Head of caudate nucleus (tissue), 42 donors: ENCODE measurements around the gene EGFL7.

Experiments
- DNase-seq, 42 donors: peaks; one replicate each; pipeline versions ENCODE4 v3.0.0 to v3.0.0-alpha.2; 2020 to 2021; ENCODE audit warnings: mixed read lengths in 7 of 42
- intact Hi-C: fragments of 100-400 bp; cut with DNase I; formaldehyde crosslinking; loops from one replicate; pipeline ENCODE4 v1.15.0; 2022

EGFL7 gene

DNA sequence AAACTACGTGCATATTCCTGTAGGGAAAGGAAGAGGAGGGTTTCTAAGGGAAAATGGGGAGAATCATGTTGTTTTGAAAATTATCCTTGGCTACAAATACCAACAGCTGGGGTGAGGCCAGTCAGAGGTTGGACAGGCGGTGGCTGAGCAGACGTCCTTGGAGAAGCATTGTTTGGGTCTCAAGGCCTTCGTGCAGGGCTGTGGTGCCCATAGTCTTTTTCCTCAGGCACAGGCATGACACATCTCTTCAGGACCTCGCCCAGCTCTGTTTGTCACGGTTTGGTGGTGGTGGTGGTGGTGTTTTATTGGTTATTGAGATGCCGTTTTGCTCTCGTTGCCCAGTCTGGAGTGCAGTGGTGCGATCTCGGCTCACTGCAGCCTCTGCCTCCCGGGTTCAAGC, 27.8 kb upstream of the EGFL7 start:
- intact Hi-C loops: no loop called here
- DNase-seq: no peak

DNA sequence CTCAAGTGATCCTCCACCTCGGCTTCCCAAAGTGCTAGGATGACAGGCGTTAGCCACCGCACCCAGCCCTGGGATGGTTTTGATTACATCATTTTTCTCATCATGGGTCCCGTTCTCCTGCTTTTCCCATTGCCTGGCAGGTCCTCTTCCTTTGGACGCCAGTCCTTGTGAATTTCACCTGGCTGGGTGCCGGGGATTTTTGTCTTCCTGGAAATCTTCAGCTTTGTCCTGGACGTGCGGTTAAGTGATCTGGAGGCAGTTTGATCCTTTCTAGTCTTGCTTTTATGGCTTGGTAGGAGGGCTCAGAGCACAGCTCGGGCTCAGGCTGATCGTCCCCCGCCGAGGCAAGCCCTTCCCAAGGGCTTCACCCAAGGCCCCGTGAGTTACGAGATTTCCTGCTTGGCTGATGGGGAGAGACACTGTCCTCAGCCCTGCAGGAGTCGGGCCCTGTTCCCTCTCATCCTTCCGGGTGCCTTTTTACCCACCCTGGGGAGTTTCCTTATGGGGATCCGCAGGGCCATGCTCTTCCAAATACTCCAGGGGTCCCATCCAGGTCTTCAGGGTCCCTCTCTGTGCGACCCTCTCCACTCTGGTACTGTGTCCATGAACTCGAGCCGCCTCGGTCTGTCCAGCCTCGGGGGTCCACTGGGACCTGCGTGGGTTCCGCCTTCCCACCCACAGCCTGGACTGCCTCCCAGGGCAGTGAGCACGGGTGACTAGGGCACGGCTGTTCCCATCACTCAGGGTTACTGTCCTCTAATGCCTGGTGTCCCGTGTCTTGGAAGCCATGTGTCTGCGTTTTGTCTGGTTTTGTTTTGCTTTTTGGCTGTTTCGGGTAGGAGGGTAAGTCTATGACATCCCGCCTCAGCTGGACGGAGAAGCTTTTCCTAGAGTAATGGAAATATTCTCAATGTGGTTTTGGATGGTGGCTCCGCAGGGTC, 22.3 kb upstream of the EGFL7 start:
- DNase-seq: no peak
- intact Hi-C loops: no loop called here

GRCh38 chr9:136642439-136642921, 20.2 kb upstream of the EGFL7 start:
- intact Hi-C loops: no loop called here
- DNase-seq: no peak

DNA sequence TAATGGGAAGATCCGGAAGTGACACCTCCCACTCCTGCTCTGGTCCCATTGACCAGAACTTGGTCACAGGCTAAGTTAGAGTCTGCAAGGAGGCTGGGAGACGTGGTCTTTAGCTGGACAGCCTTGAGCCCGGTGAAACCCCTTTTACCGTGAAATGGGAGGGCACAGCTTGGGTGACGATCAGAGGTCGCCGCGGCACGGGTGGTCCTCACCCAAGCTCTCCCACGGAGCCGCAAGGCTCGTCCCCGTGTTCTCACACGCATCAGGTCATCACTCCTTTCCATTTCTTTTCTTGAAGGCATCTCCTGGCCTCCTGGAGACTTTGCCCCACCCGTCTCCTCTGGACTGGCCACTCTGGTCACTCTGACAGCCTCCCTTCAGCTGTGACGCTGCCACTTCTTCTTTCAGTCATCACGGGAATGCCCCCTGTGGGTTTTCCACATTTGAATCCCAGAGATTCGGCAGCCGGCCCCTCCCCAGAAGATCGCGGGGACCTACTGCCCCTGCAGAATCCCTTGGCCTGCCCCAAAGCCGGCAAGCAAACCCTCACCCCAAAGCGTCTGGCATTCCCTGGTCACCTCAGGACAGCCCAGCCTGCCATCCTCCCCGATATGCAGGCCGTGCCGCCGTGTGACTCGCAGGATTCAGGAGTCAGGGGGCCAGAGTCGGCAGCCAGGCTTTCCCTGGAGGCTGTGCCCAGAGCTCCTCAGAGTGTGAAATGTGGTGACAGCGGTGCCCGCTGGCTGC, 18.9 kb upstream of the EGFL7 start:
- no peak for DNase-seq
- intact Hi-C loops: no loop called here

GRCh38 chr9:136644343-136644592, 18.4 kb upstream of the EGFL7 start:
- DNase-seq: no peak
- intact Hi-C loops: no loop called here

DNA sequence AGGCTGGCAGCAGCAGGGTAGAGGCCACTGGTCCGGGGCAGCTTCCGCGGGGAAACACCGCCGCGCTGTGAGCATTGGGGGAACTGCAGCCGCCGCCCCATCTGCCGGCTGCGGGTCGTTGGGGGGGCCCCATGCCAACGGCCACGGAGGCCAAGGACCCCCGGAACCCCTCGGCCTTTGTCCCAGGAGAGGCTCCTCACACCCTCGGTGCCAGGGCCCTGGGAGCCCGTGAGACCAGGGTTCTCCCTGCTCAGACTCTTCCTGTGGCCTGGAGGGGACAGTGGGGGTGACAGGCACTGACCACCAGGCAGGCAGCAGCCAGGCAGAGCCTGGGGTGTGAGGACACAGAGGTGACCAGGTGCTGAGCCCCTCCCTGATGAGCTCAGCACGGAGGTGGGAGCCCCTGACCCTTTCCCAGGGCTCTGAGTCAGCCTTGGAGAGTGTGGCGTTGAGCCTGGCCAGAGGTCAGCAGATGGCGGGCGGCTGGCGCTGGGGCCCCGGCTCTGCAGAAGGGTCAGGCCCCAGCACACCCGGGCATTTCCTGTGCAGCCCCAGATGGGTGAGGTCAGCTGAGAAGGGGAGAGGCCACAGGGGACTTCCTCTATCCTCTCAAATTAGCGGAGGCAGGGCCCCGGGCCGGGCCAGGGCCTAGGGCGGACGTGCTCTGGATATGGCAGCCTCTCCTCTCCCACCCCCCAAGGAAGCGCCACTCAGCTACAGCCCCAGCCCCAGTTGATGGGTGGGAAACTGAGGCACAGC, 17.9 kb upstream of the EGFL7 start:
- DNase-seq: peak; percentile 27 to 81 (median 64)
- intact Hi-C loops: no loop called here

- intact Hi-C loops: no loop called here
- no peak for DNase-seq
Measured at GRCh38 chr9:136645352-136645902, 17.3 kb upstream of the EGFL7 start.

DNA sequence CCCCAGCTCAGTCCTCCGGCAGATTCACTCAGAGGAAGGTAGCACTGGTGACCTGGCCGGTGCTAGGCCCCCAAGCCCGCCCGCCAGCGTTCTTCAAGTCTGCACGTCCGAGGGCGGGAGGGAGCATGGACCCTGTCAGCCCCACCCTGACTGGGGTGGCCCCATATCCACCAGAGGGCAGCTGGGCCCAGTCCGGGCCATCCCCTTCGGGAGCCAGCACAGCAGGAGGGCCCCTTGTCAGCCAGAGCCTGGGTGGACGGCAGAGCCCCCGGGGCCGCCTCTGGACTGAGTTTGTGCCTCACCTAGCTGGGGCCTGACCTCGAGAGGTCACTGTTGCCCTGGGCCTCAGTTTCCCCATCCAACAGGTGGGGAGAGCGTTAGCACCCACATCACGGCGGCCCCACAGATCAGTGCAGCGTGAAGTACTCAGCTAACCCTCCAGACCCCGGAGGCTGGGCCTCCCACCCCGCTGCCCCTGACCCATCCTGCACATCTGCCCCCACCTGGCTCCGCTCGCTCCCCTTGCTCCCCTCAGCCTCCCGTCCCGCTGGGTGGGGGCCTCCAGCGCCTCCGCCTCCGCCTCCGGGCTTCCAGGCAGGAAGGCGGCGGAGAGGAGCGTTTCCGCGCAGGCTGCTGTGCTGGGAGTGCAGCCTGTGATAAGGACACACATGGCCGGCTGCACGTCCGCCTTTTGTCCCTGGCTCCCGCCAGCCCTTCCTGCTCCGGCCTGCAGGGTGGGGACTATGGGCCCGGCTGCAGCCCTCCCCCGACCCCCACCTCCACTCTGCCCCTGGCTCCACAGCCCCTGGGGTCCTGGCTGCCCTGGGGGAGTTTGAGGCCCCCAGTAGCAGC, 16.6 kb upstream of the EGFL7 start:
- peak in 4 of 42 donors; percentile 21 to 47 (median 41) for DNase-seq

DNA sequence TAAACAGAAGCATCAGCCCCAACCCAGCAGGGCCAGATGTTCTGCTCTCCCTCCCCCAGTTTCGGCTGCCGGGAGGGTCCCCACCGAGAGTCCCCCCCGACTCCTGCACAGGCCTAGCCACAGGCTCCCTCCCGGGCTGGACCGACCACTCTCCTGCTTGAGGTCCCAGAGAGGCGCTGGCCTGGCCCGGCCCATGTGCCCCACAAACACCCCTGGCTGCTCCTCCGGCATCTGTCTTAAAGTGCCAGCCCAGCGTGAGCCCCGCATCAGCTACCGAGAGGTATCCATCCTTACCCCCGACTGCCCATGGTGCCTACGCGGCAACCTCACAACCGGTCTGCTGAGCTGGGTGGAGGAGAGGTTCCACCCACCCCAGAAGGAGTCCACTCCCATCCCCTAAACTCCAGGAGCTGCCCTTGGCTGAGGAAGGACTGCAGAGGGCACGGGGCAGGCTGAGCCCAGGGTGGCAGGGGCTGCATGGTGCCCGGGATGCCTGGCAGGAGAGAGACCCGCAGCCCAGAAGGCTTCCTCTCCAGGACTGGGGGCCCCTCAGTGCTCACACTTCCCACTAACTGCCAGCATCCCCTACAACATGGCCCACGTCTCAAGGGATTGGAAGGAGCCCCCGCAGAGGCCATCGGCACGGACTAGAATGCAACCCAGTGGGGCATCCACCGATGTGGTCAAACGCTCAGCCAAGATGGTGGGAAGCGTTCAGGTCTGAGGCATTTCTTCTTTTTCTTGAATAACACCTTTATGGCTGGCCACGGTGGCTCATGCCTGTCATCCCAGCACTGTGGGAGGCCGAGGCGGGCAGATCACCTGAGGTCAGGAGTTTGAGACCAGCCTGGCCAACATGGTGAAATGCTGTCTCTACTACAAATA, 15.6 kb upstream of the EGFL7 start:
- intact Hi-C loops: no loop called here
- no peak for DNase-seq

More for the DNA sequence above, 16.6 kb upstream of the EGFL7 start:
- intact Hi-C loops: no loop called here

GRCh38 chr9:136648751-136649150, 14.0 kb upstream of the EGFL7 start:
- intact Hi-C loops: no loop called here

DNA sequence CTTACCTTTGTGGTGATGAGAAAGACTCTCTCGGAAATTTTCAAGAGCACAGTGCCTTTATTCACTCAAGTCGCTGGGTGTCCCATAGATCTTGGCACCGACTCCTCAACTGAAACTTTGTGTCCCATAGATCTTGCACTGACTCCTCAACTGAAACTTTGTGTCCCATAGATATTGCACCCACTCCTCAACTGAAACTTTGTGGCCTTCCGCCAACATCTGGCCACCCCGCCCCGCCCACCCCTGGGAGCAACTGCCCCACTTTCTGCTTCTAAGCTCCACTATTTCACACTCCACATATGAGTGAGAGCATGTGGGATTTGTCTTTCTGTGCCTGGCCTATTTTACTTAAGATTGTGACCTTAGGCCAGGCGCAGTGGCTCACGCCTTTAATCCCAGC, 12.7 kb upstream of the EGFL7 start:
- DNase-seq: no peak
- intact Hi-C loops: no loop called here

More at GRCh38 chr9:136648751-136649150, 14.0 kb upstream of the EGFL7 start:
- peak in 2 of 42 donors; percentile 19 to 39 for DNase-seq

DNA sequence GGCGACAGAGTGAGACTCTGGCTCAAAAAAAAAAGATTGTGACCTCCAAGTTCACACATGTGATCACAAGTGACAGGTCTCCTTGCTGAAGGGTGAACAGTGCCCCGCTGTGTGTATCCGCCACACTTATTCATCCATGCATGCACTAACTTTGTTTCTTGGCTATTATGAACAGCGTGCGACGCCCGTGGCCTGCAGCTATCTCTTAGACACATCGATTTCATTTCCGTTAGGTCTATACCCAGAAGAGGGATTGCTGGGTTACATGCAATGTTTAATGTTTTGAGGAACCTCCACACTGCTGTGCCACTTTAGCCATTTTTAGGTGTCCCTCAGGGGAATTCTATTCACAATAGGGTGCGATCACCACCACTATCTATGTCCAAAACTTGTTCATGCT, 12.1 kb upstream of the EGFL7 start:
- intact Hi-C loops: no loop called here
- no peak for DNase-seq

DNA sequence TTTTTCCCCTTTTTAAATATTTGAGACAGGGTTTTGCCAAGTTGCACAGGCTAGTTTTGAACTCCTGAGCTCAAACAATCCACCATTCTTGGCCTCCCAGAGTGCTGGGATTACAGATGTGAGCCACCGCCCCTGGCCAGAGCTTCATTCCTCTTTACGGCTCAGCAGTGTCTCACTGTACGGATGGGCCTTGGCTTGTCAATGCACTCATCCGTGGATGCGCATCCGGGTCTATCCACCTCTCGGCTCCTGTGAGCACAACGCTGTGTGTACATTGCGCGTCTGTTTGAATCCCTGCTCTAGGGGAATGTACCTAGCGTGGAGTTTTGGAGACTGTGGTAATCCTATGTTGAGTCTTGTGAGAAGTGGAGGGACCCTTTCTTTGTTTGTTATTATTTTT, 10.9 kb upstream of the EGFL7 start:
- intact Hi-C loops: no loop called here
- no peak for DNase-seq

DNA sequence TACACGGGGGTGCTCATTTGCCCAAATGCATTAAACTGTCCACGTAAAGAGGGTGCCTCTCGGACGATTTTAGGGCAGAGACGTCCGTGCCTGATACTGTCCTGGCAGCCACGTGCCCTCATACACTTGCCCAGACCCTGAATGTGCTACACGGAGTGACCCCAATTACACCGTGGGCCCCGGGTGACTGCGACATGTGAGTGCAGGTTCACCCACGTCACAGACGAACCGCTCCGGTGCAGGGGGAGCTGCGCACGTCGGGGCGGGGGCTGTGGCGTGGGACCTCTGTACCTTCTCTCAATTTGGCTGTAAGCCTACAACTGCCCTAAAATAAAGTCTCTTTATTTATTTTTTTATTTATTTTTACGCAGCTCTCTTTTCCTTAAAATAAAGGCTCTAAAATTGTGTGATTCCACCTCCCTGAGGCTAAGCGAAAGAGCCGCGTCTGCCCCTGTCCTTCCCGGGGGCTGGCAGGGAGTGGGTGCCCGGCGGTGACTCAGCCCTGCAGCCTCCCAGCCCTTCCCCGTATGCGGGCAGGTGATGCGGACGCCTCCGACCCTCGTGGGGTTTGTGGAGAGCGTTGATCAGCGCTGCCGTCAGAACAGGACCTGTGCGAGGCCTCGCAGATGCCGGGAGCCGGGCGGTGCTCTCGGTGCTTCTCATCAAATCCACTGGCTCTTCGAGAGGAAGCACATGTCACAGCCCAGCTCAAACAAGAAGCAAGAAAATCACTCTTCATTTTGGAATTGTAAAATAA, 9.2 kb upstream of the EGFL7 start:
- intact Hi-C loops: no loop called here
- DNase-seq: peak in 2 of 42 donors; percentile 2 to 42

- intact Hi-C loops: no loop called here
- no peak for DNase-seq
Measured at GRCh38 chr9:136654820-136655535, 7.7 kb upstream of the EGFL7 start.

DNA sequence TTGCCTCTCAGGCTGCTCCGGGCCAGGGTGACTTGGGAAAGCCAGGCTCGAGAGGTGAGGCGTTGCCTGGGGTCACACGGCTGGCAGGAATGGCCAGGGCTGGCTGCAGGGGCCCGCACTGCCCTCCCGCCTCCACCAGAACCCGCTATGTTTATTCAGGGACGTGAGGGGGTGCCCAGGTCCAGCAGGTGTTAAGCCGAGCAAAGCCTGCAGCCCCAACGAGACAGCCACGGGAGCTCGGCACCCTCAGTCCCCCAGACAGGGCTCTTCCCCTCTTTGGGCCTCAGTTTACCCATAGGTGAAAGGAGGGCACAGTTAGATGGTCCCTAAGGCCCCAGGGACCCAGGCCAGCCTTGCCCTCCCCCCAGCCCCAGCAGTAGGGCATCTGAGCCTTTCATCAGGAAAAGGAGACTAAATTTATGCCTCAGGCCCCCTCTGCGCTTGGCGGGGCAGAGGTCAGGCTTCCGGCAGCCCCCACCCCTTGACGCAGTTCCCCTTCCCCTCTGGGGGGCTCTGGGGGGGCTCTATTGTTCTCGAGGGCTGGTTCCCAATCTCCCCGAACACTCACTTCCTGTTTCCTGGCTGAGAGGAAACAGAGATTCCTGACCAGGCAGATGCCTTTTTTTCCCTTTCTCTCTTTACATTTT, 7.1 kb upstream of the EGFL7 start:
- intact Hi-C loops: no loop called here
- no peak for DNase-seq
